AG09319 (cell line): ENCODE measurements around the gene MIF.
"Not testable (repeated sequence)": the region's sequence is repeated elsewhere in the genome, so short reads cannot be mapped to it uniquely, and the experiment has no call there.

Experiments used
- DNase-seq: peaks from one replicate; pipeline ENCODE4 v3.0.0-alpha.2; 2010; ENCODE audit warnings: low read depth; ENCODE audit errors: extremely low read depth
- CTCF ChIP-seq: IDR thresholded peaks from 2 replicates; pipeline ENCODE4 v1.5.1; 2011; ENCODE audit warnings: low read depth, mild to moderate bottlenecking, inconsistent platforms, low read length, moderate library complexity

The MIF gene

GRCh38 chr22:23898006-23898974, 4.1 kb downstream of the MIF start:
- TF ChIP-seq CTCF, result no peak
- DNase-seq, result no peak

- DNase-seq, result no peak
- TF ChIP-seq CTCF, result no peak
These were observed 5.0 kb downstream of the MIF start for GRCh38 chr22:23899042-23899745.

GRCh38 chr22:23900227-23900626, 6.0 kb downstream of the MIF start:
- not testable (repeated sequence) for DNase-seq

GRCh38 chr22:23901600-23901999, 7.4 kb downstream of the MIF start:
- no peak for DNase-seq
- no peak for TF ChIP-seq CTCF

GRCh38 chr22:23903328-23903971, 9.3 kb downstream of the MIF start:
- TF ChIP-seq CTCF, result no peak
- DNase-seq, result no peak

GRCh38 chr22:23904573-23905254, 10.5 kb downstream of the MIF start:
- no peak for DNase-seq
- no peak for TF ChIP-seq CTCF

GRCh38 chr22:23906641-23907040, 12.5 kb downstream of the MIF start:
- TF ChIP-seq CTCF, result no peak
- no peak for DNase-seq

GRCh38 chr22:23907423-23907822, 13.2 kb downstream of the MIF start:
- not testable (repeated sequence) for DNase-seq
